Type B pancreatic cell (in vitro differentiated cells): ENCODE measurements around the gene DGKI. TPM values are rescaled to one million over a fixed set of nuclear protein-coding genes. Genes with fewer than 3 reads are reported as not detected.

Source experiments
- DNase-seq: peaks from one replicate; pipeline ENCODE4 v3.0.0; 2021; ENCODE audit warnings: mixed read lengths; ENCODE audit not compliant: unreplicated experiment; ENCODE audit errors: extremely low spot score
- H3K27ac Mint-ChIP-seq: 2 replicates; pipeline ENCODE4 v1.8.0; 2021; ENCODE audit warnings: mild to moderate bottlenecking, mixed read lengths
- H3K27me3 Mint-ChIP-seq: 2 replicates; pipeline ENCODE4 v1.8.0; 2021; ENCODE audit warnings: mixed read lengths
- H3K36me3 Mint-ChIP-seq: 2 replicates; pipeline ENCODE4 v1.8.0; 2021; ENCODE audit warnings: mixed read lengths
- H3K4me1 Mint-ChIP-seq: one replicate; pipeline ENCODE4 v1.8.0; 2021; ENCODE audit warnings: mixed read lengths; ENCODE audit not compliant: unreplicated experiment
- H3K4me3 Mint-ChIP-seq: 2 replicates; pipeline ENCODE4 v1.8.0; 2021; ENCODE audit warnings: mild to moderate bottlenecking, mixed read lengths
- H3K9me3 Mint-ChIP-seq: 2 replicates; pipeline ENCODE4 v1.8.0; 2021; ENCODE audit warnings: mixed read lengths
- CTCF ChIP-seq: fragments of 200-600 bp; sonication (generic); conservative IDR thresholded peaks from 2 replicates; pipeline ENCODE4 v1.5.0; 2021; ENCODE audit warnings: antibody characterized with exemption, mild to moderate bottlenecking
- total RNA-seq: library from RNA; stranded (reverse); gene quantifications from 2 replicates; pipeline ENCODE4 v1.2.1, GENCODE V29; 2021; ENCODE audit warnings: low replicate concordance

DGKI gene
- total RNA-seq, 1 donor from 2014 or later = 2.8 TPM

- H3K9me3 Mint-ChIP-seq = peaks cover 9% of the 10 kb centered on the region
- no peak for DNase-seq
- peak; percentile 50 for TF ChIP-seq CTCF
- peaks cover 11% of the 10 kb centered on the region for H3K27me3 Mint-ChIP-seq
- H3K4me3 Mint-ChIP-seq = no peak overlapping the region
- H3K27ac Mint-ChIP-seq = no peak overlapping the region
- peaks cover 5% of the 10 kb centered on the region for H3K36me3 Mint-ChIP-seq
- H3K4me1 Mint-ChIP-seq = no peaks in the 10 kb centered on the region
Observed at GRCh38 chr7:137747359-137748031, 99.3 kb downstream of the DGKI start.

- DNase-seq = no peak
- H3K9me3 Mint-ChIP-seq = peaks cover 9% of the 10 kb centered on the region
- no peaks in the 10 kb centered on the region for H3K4me1 Mint-ChIP-seq
- H3K4me3 Mint-ChIP-seq = no peak overlapping the region
- peaks cover 5% of the 10 kb centered on the region for H3K36me3 Mint-ChIP-seq
- H3K27ac Mint-ChIP-seq = no peak overlapping the region
- H3K27me3 Mint-ChIP-seq = peaks cover 7% of the 10 kb centered on the region
- TF ChIP-seq CTCF = no peak
Observed at GRCh38 chr7:137743021-137743420, 103.8 kb downstream of the DGKI start.

- no peak for DNase-seq
- Mint-ChIP-seq H3K4me3 (no peak overlapping the region), H3K36me3 (peaks cover 5% of the 10 kb centered on the region), H3K27me3 (peaks cover 7% of the 10 kb centered on the region), H3K27ac (no peak overlapping the region), H3K9me3 (peaks cover 9% of the 10 kb centered on the region), H3K4me1 (no peaks in the 10 kb centered on the region)
- no peak for TF ChIP-seq CTCF
Observed at GRCh38 chr7:137742051-137742450, 104.7 kb downstream of the DGKI start.

- Mint-ChIP-seq H3K4me3 (no peak overlapping the region), H3K27ac (no peak overlapping the region), H3K4me1 (no peaks in the 10 kb centered on the region), H3K9me3 (peaks cover 9% of the 10 kb centered on the region), H3K27me3 (peaks cover 7% of the 10 kb centered on the region), H3K36me3 (peaks cover 5% of the 10 kb centered on the region)
- DNase-seq = no peak
- TF ChIP-seq CTCF = no peak
Observed at GRCh38 chr7:137741443-137741842, 105.3 kb downstream of the DGKI start.

- H3K4me3 Mint-ChIP-seq = no peak overlapping the region
Observed at GRCh38 chr7:137734221-137734620, 112.6 kb downstream of the DGKI start.

More at GRCh38 chr7:137734221-137734620, 112.6 kb downstream of the DGKI start:
- H3K27me3 Mint-ChIP-seq = peaks cover 9% of the 10 kb centered on the region
- H3K27ac Mint-ChIP-seq = peak overlapping the region; percentile 5
- no peak for TF ChIP-seq CTCF
- no peaks in the 10 kb centered on the region for H3K36me3 Mint-ChIP-seq
- no peaks in the 10 kb centered on the region for H3K9me3 Mint-ChIP-seq
- no peaks in the 10 kb centered on the region for H3K4me1 Mint-ChIP-seq
- DNase-seq = no peak
